AG10803 (cell line): Measurements from ENCODE around the gene FILIP1.

Experiments used
- DNase-seq: peaks from one replicate; pipeline ENCODE4 v3.0.0; 2010; ENCODE audit warnings: low read depth
- H3K4me3 ChIP-seq: 2 replicates; pipeline ENCODE4 v1.5.1; 2011; ENCODE audit warnings: mild to moderate bottlenecking, low read length, control low read depth
- CTCF ChIP-seq: conservative IDR thresholded peaks from 2 replicates; pipeline ENCODE4 v1.5.1; 2011; ENCODE audit warnings: mild to moderate bottlenecking, low read length, control low read depth, inconsistent platforms

Gene FILIP1

GRCh38 chr6:75528423-75528822 lies 34.8 kb upstream of the FILIP1 start:
- peak; percentile 73 for DNase-seq
- TF ChIP-seq CTCF: no peak
- no peak overlapping the region for H3K4me3 ChIP-seq

GRCh38 chr6:75526502-75527127 lies 33.0 kb upstream of the FILIP1 start:
- DNase-seq: peak; percentile 73
- peak; percentile 78 for TF ChIP-seq CTCF
- no peak overlapping the region for H3K4me3 ChIP-seq

GRCh38 chr6:75525682-75526081 lies 32.1 kb upstream of the FILIP1 start:
- no peak for TF ChIP-seq CTCF
- no peak for DNase-seq
- no peak overlapping the region for H3K4me3 ChIP-seq

- peak; percentile 77 for DNase-seq
- no peak overlapping the region for H3K4me3 ChIP-seq
- TF ChIP-seq CTCF: no peak
These were observed 30.8 kb upstream of the FILIP1 start for GRCh38 chr6:75524322-75524972.

GRCh38 chr6:75516757-75517156 lies 23.2 kb upstream of the FILIP1 start:
- no peak for TF ChIP-seq CTCF
- no peak for DNase-seq
- H3K4me3 ChIP-seq: no peak overlapping the region

GRCh38 chr6:75512591-75512990 lies 19.0 kb upstream of the FILIP1 start:
- H3K4me3 ChIP-seq: no peak overlapping the region
- no peak for DNase-seq
- TF ChIP-seq CTCF: no peak

- no peak overlapping the region for H3K4me3 ChIP-seq
- no peak for DNase-seq
- TF ChIP-seq CTCF: no peak
These were observed 11.8 kb upstream of the FILIP1 start for GRCh38 chr6:75505424-75505823.
